ENCODE results near the gene ALDH7A1.
"Not testable (repeated sequence)": the region's sequence is repeated elsewhere in the genome, so short reads cannot be mapped to it uniquely, and the experiment has no call there.

ALDH7A1 gene

DNA sequence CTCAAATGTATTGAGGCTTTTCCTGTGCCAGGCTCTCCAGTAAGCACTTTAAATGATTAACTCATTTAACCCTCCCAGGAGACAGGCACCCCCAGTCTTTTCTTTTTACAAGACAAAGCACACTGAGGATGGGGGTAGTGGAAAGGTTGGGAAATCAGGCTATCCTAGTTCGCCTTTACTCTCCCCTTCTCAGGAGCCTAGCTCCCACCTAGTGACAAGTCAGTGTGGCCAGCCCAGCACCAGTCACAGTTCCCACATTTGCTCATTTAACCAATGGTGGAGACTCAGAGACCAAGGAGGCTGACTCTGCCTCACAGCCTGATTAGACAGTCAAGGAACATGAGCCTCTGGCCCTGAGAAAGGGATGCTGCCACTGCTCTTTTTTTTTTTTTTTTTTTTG lies 3.5 kb downstream of the ALDH7A1 start:
- DNase-seq, result no peak

GRCh38 chr5:126589536-126590297 lies 5.3 kb downstream of the ALDH7A1 start:
- no peak for DNase-seq

- DNase-seq, result no peak
Measured at GRCh38 chr5:126587551-126588390, 7.2 kb downstream of the ALDH7A1 start.

DNA sequence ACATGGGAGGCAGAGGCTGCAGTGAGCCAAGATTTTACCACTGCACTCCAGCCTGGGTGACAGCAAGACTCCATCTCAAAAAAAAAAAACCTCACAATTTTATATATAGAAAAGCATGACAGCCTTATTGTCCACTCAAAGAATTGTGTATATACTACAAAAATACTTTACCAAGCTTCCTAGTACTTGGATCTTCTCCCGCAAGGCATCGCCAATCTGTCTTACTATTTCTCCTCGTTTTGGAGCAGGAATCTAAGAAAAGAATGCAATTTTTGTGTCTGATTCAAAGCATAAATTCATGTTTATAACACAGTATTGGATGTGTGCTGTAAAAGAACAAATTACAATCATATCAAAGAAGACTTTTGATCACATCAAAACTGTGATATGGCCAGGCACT lies 11.3 kb downstream of the ALDH7A1 start:
- no peak for DNase-seq

- DNase-seq, result no peak
Measured at GRCh38 chr5:126579716-126580115, 15.3 kb downstream of the ALDH7A1 start.

DNA sequence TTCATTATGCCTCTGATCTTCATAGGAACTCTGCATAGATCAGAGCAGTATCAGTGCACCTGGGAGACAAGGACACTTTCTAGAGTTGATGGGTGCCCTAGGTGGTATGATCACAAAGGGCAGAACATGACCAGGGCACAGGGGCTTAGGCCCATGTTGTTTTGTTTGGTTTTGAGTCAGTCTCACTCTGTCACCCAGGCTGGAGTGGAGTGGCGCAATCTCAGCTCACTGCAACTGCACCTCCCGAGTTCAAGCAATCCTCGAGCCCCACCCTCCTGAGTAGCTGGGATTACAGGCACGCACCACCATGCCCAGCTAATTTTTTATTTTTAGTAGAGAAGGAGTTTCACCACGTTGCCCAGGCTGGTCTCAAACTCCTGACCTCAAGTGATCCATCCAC lies 17.6 kb downstream of the ALDH7A1 start:
- DNase-seq, result no peak

GRCh38 chr5:126576974-126577373 lies 18.0 kb downstream of the ALDH7A1 start:
- DNase-seq, result no peak

- no peak for DNase-seq
Measured at GRCh38 chr5:126575644-126576043, 19.4 kb downstream of the ALDH7A1 start.

DNA sequence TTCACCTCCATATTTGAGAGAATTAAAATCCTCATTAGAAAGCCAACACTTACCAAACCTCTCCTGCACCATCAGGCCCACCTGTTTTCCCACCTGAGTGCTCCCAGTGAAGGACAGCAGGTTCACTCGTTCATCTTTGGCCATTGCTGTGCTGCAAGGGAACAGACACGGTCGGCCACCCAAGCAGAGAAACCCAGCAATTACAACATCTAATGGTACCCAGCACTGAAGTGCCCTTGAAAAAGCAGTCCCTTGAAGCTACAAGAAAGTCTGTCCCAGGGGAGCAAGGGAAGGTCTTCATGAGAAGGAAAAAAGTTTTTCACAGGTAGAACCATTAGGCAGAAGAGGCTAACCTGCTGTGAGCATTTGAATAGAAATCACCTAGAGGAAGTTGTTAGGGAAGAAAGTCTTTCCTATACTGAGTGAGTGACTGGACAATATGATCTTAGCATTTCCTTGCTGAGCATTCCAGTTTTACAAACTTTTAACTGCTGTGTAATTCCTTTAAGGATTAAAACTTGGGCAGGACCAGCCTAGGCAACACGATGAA lies 26.7 kb downstream of the ALDH7A1 start:
- peak; percentile 56 for DNase-seq

DNA sequence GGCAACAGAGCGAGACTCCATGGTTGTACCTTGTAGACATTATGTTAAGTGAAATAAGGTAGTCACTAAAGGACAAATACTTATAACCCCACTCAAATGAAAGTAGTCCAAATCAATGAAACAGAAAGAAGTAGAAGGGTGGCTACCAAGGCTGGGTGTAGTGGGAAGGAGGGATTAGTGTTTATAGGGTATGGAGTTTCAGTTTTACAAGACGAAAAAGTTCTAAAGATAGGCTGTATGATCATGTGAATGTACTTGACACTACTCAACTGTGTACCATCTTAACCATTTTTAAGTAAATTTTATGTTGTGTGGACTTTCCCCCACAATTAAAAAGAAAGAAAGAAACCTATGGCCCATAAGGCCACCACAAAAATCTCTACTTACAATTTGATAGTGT lies 32.2 kb downstream of the ALDH7A1 start:
- no peak for DNase-seq

DNA sequence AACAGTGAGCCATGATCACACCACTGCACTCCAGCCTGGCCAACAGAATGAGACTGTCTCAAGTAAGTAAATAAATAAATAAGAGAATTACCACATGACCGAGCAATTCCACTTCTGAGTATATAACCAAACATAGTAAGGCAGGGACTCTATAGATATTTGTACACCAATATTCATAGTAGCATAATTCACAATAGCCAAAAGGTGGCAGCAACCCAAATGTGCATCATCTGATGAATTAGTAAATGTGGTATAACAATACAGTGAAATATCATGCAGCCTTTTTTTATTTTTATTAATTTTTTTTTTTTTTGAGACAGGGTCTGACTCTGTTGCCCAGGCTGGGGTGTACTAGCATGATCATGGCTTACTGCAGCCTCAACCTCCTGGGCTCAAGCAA lies 33.1 kb downstream of the ALDH7A1 start:
- no peak for DNase-seq

DNA sequence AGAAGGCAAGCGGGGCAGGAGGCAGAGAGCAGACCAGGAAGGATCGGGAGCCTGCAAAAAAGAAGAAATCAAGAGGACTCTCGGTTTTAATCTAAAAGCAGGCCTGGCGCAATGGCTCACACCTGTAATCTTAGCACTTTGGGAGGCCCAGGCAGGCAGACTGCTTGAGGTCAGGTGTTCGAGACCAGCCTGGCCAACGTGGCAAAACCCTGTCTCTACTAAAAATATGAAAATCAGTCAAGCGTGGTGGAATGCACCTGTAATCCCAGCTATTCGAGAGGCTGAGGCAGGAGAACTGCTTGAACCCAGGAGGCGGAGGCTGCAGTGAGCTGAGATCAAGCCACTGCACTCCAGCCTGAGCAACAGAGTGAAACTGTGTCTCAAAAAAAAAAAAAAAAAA lies 39.9 kb downstream of the ALDH7A1 start:
- DNase-seq, result not testable (repeated sequence)

GRCh38 chr5:126552614-126553013 lies 42.4 kb downstream of the ALDH7A1 start:
- no peak for DNase-seq

DNA sequence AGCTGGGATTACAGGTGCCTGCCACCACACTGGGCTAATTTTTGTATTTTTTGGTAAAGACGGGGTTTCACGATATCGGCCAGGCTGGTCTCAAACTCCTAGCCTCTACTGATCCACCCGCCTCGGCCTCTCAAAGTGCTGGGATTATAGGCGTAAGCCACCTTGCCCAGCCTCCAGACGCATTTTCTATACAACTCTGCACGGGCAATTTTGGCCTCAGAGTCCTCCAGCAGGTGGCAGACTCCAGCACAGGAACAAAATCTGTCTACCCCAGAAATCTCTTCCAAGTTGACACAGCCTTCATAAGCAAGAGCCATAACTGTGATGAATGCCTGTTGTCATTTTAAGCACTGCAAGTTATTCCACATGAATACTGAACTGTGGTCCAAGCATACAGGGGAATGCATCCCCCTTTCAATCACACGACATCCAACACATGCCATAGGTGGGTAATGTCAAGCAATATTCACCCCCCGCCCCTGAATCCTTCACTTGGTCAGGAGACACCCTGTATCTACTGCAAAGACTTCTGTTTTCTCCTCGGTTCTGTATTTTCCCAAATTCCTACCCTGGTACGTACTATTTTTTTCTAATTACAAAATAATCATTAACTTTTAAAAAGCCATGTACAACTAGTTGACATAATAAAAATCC lies 50.8 kb downstream of the ALDH7A1 start:
- DNase-seq, result no peak

DNA sequence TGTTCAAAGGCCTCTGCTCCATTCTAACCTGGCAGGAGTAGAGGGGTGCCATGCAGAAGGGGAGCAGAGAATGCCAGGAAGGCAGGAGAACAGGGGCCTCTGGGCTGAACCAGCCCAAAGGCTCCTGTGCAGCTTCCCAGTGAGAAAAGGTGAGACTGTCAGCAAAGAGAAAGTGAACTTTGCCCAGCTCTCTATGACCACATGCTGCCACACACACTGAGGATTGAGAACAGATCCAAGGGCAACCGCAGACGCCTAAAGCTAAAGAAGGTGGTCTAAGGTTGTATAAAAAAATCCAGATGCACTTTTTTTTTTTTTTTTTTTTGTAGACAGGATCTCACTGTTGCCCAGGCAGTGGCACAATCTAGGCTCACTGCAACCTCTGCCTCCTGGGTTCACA lies 51.4 kb downstream of the ALDH7A1 start:
- no peak for DNase-seq

DNA sequence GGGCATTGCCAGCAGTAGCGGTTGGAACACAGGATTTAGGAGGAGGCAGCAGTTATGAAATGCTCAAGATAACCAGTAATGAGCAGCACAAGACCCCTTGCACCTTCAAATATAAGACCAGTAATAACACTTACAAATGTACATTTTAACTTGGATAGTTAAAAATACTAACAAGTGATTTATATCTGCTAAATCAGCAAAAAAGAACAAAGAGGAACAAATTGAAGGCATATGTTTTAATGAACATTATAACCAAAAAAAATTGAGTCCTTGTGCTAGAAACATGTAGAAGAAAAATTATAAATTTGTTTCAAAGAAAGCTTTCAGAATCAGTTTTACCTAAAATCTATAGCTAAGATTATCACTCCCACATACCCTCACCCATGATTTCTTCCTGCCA lies 52.0 kb downstream of the ALDH7A1 start:
- no peak for DNase-seq

GRCh38 chr5:126542441-126542840 lies 52.6 kb downstream of the ALDH7A1 start:
- no peak for DNase-seq

GRCh38 chr5:126540631-126541030 lies 54.4 kb downstream of the ALDH7A1 start:
- no peak for DNase-seq

GRCh38 chr5:126538579-126538978 lies 56.4 kb downstream of the ALDH7A1 start:
- DNase-seq, result no peak

DNA sequence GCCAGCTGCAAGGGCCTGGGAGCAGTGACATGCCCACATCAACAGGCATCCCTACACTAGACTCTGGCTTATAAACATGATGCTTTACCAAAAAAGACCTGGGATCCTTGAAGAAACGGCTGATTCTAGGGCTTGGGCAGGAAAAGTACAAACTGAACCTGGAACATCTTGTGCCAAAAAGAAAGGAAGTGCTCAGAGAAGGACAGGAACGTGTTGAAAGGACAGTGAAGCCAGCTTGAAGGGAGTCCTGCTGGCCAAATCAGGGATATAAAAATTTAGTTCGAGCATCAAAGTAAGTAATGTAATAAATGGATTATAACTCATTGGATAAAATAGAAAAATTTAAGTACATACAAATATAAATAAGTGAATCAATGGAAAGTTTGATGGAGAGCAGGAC lies 58.1 kb downstream of the ALDH7A1 start:
- no peak for DNase-seq

- DNase-seq, result peak; percentile 70
Measured at GRCh38 chr5:126535856-126536545, 59.0 kb downstream of the ALDH7A1 start.

GRCh38 chr5:126534553-126534952 lies 60.5 kb downstream of the ALDH7A1 start:
- DNase-seq, result no peak
